ENCODE data around the gene UGT1A4. TPM values are rescaled to one million over a fixed set of nuclear protein-coding genes. Genes with fewer than 3 reads are reported as not detected.

The UGT1A4 gene
- total and polyA plus RNA-seq, 4 donors, result not detected

DNA sequence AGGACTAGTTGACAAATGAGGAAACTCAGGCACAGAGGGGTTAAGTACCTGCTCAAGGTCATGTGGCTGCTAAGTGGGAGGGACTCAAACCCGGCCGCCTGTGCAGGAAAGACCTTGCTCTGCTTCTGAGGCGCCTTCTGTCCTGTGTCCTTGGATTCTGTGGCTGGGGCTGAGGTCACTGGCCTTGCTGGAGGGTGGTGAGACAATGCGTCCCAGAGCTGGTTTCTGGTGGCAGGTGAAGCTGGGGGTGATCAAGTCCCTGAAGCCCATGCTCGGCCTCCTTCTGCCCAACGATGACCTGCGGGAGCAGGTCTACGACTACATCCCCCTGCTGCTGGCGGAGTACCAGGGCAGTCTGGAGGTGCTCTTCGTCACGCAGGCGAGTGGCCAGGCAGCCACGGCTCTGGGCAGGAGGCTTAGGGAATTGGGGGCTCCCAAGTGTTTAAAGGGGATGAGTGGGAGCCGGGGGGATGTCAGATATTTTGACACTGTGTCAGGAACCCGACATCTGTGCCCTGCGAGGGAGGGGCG lies 75.7 kb downstream of the UGT1A4 start:
- H3K27ac ChIP-seq (ENCODE audit: low read depth, low read length), result no peak overlapping the region
- no peak for DNase-seq (ENCODE audit: low read depth in 4 of 6, low spot score in 6 of 6)
- 92% methylated on average over 17 of the region's 17 CpGs for WGBS (ENCODE audit: insufficient coverage)

DNA sequence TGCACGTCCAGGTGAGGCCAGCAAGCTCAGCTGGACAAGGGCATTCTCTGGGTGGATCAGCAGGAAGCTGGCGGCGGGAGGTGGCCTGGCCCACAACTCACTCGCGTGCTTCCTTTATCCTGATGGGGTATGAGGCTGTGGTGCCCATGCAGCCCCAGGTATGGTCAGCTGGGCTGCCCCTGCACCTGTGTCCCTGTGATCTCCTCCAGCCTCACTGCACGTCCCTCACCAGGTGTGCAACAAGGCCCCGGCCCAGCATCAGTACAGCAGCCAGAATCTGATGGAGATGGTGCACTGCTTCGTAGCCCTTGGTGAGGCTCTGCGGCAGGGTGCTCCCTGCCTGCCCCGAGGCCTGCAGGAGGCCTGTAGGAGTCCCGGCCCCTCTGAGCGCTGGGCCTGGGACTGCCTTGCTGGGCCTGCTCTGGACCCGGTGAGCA lies 77.2 kb downstream of the UGT1A4 start:
- WGBS (ENCODE audit: insufficient coverage), result 90% methylated on average over 11 of the region's 13 CpGs
- DNase-seq (ENCODE audit: low read depth in 4 of 6, low spot score in 6 of 6), result no peak
- H3K9me3 ChIP-seq (ENCODE audit: control insufficient read depth, insufficient read depth, low read length), result no peaks in the 10 kb centered on the region

More for the DNA sequence above, 75.7 kb downstream of the UGT1A4 start:
- Histone ChIP-seq H3K4me3 (ENCODE audit: low read depth, low read length) (no peak overlapping the region), H3K36me3 (ENCODE audit: control insufficient read depth, insufficient read depth, low read length) (no peaks in the 10 kb centered on the region), H3K9me3 (ENCODE audit: control insufficient read depth, insufficient read depth, low read length) (no peaks in the 10 kb centered on the region), H3K4me1 (ENCODE audit: control insufficient read depth, insufficient read depth, low read length) (no peaks in the 10 kb centered on the region), H3K27me3 (ENCODE audit: control insufficient read depth, insufficient read depth, low read length) (no peaks in the 10 kb centered on the region)

GRCh38 chr2:233796254-233796653 lies 77.7 kb downstream of the UGT1A4 start:
- no peak for DNase-seq (ENCODE audit: low read depth in 4 of 6, low spot score in 6 of 6)
- H3K4me1 ChIP-seq (ENCODE audit: control insufficient read depth, insufficient read depth, low read length), result no peaks in the 10 kb centered on the region
- WGBS (ENCODE audit: insufficient coverage), result 85% methylated on average over 3 of the region's 9 CpGs
- H3K4me3 ChIP-seq (ENCODE audit: low read depth, low read length), result no peak overlapping the region
- no peaks in the 10 kb centered on the region for H3K36me3 ChIP-seq (ENCODE audit: control insufficient read depth, insufficient read depth, low read length)
- no peaks in the 10 kb centered on the region for H3K27me3 ChIP-seq (ENCODE audit: control insufficient read depth, insufficient read depth, low read length)
- no peaks in the 10 kb centered on the region for H3K9me3 ChIP-seq (ENCODE audit: control insufficient read depth, insufficient read depth, low read length)
- H3K27ac ChIP-seq (ENCODE audit: low read depth, low read length), result no peak overlapping the region

More for the DNA sequence above, 77.2 kb downstream of the UGT1A4 start:
- Histone ChIP-seq H3K4me3 (ENCODE audit: low read depth, low read length) (no peak overlapping the region), H3K27ac (ENCODE audit: low read depth, low read length) (no peak overlapping the region), H3K4me1 (ENCODE audit: control insufficient read depth, insufficient read depth, low read length) (no peaks in the 10 kb centered on the region), H3K36me3 (ENCODE audit: control insufficient read depth, insufficient read depth, low read length) (no peaks in the 10 kb centered on the region), H3K27me3 (ENCODE audit: control insufficient read depth, insufficient read depth, low read length) (no peaks in the 10 kb centered on the region)

DNA sequence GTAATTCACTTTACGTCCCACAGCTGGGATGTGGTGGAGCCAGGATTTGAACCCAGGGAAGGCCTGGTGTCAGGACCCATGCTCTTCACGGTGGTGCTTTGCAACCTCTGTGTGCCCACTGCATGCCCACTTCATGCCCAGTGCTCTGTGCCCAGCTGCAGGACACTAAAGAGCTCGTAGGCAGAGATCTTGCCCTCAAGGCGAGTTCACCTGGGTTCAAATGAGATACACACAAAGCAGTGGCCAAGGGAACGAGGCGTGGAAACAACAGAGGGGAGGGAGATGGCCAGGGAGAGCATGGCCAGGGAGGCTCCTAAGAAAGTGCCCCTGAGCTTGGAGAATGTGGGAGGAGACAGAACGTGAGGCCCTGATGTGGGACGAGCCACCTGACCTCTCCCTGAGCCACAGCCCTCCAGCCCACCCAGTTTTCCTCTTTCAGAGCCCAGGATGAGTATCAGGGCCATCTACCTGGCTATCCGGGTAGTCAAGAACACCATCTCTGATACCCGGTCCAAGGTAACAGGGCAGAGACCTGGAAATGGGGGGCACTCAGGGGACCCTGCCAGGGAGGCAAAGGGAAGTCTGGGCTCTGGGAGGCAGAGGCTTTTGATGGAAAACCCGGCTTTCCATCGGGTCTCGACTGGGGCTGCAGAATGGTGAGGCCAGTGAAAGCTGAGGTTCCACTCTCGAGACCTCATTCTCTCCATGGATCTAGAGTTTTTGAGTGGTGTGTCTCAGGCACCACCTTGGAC lies 80.0 kb downstream of the UGT1A4 start:
- Histone ChIP-seq H3K4me3 (ENCODE audit: low read depth, low read length) (no peak overlapping the region), H3K9me3 (ENCODE audit: control insufficient read depth, insufficient read depth, low read length) (no peaks in the 10 kb centered on the region), H3K27ac (ENCODE audit: low read depth, low read length) (no peak overlapping the region), H3K4me1 (ENCODE audit: control insufficient read depth, insufficient read depth, low read length) (no peaks in the 10 kb centered on the region), H3K27me3 (ENCODE audit: control insufficient read depth, insufficient read depth, low read length) (no peaks in the 10 kb centered on the region), H3K36me3 (ENCODE audit: control insufficient read depth, insufficient read depth, low read length) (no peaks in the 10 kb centered on the region)
- WGBS (ENCODE audit: insufficient coverage), result 85% methylated on average over 14 of the region's 14 CpGs
- no peak for DNase-seq (ENCODE audit: low read depth in 4 of 6, low spot score in 6 of 6)

GRCh38 chr2:233799087-233799665 lies 80.6 kb downstream of the UGT1A4 start:
- no peak overlapping the region for H3K4me3 ChIP-seq (ENCODE audit: low read depth, low read length)
- H3K36me3 ChIP-seq (ENCODE audit: control insufficient read depth, insufficient read depth, low read length), result no peaks in the 10 kb centered on the region
- H3K27ac ChIP-seq (ENCODE audit: low read depth, low read length), result no peak overlapping the region
- no peaks in the 10 kb centered on the region for H3K9me3 ChIP-seq (ENCODE audit: control insufficient read depth, insufficient read depth, low read length)
- DNase-seq (ENCODE audit: low read depth in 4 of 6, low spot score in 6 of 6), result peak in 1 of 6 donors; percentile 9
- no peaks in the 10 kb centered on the region for H3K4me1 ChIP-seq (ENCODE audit: control insufficient read depth, insufficient read depth, low read length)
- no peaks in the 10 kb centered on the region for H3K27me3 ChIP-seq (ENCODE audit: control insufficient read depth, insufficient read depth, low read length)
- 42% methylated on average over 6 of the region's 7 CpGs for WGBS (ENCODE audit: insufficient coverage)

- no peaks in the 10 kb centered on the region for H3K4me1 ChIP-seq (ENCODE audit: control insufficient read depth, insufficient read depth, low read length)
- DNase-seq (ENCODE audit: low read depth in 4 of 6, low spot score in 6 of 6), result no peak
- H3K4me3 ChIP-seq (ENCODE audit: low read depth, low read length), result no peak overlapping the region
- no peaks in the 10 kb centered on the region for H3K36me3 ChIP-seq (ENCODE audit: control insufficient read depth, insufficient read depth, low read length)
- H3K27me3 ChIP-seq (ENCODE audit: control insufficient read depth, insufficient read depth, low read length), result no peaks in the 10 kb centered on the region
- 74% methylated on average over 5 of the region's 5 CpGs for WGBS (ENCODE audit: insufficient coverage)
- H3K9me3 ChIP-seq (ENCODE audit: control insufficient read depth, insufficient read depth, low read length), result no peaks in the 10 kb centered on the region
- no peak overlapping the region for H3K27ac ChIP-seq (ENCODE audit: low read depth, low read length)
Measured at GRCh38 chr2:233799716-233800115, 81.2 kb downstream of the UGT1A4 start.

GRCh38 chr2:233800208-233800607 lies 81.7 kb downstream of the UGT1A4 start:
- 93% methylated on average over 4 of the region's 7 CpGs for WGBS (ENCODE audit: insufficient coverage)
- no peak for DNase-seq (ENCODE audit: low read depth in 4 of 6, low spot score in 6 of 6)
- H3K36me3 ChIP-seq (ENCODE audit: control insufficient read depth, insufficient read depth, low read length), result no peaks in the 10 kb centered on the region
- no peaks in the 10 kb centered on the region for H3K4me1 ChIP-seq (ENCODE audit: control insufficient read depth, insufficient read depth, low read length)
- no peaks in the 10 kb centered on the region for H3K9me3 ChIP-seq (ENCODE audit: control insufficient read depth, insufficient read depth, low read length)
- H3K4me3 ChIP-seq (ENCODE audit: low read depth, low read length), result no peak overlapping the region
- H3K27me3 ChIP-seq (ENCODE audit: control insufficient read depth, insufficient read depth, low read length), result no peaks in the 10 kb centered on the region
- H3K27ac ChIP-seq (ENCODE audit: low read depth, low read length), result no peak overlapping the region

DNA sequence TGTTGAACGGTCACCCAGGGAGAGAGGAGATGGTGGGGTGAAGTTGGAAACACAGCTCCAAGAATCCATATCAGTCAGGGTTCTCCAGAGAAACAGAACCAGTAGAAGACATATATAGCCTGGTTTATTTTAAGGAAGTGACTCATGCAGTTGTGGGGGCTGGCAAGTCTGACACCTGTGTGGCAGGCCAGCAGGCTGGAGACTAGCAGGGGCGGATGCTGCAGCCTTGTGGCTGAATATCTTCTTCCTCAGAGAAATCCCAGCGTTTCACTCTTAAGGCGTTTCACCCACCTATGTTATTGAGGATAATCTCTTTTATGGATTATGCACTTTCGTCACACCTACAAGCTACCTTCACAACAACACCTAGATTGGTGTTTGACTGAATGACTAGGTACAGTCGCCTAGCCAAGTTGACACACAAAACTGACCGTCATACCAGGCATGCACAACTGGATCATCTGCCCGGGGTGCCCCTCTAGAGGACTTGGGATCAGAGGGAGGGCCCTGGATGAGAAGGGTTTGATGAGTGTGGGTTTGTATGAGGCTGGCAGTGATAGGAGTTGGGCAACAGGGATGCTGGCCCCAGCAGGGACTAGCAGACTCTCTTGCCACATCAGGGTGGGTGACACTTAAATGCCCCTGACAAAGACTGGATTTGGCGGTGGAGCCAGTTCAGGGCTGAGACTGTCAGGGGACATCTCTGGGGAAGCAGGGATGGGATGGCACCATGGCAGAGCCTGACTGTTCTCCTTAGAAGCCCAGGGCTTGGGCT lies 83.0 kb downstream of the UGT1A4 start:
- H3K4me3 ChIP-seq (ENCODE audit: low read depth, low read length), result no peak overlapping the region
- DNase-seq (ENCODE audit: low read depth in 4 of 6, low spot score in 6 of 6), result no peak
- no peaks in the 10 kb centered on the region for H3K27me3 ChIP-seq (ENCODE audit: control insufficient read depth, insufficient read depth, low read length)
- H3K36me3 ChIP-seq (ENCODE audit: control insufficient read depth, insufficient read depth, low read length), result no peaks in the 10 kb centered on the region
- WGBS (ENCODE audit: insufficient coverage), result 82% methylated on average over 5 of the region's 9 CpGs
- no peak overlapping the region for H3K27ac ChIP-seq (ENCODE audit: low read depth, low read length)
- H3K4me1 ChIP-seq (ENCODE audit: control insufficient read depth, insufficient read depth, low read length), result no peaks in the 10 kb centered on the region
- no peaks in the 10 kb centered on the region for H3K9me3 ChIP-seq (ENCODE audit: control insufficient read depth, insufficient read depth, low read length)

GRCh38 chr2:233802132-233802815 lies 83.7 kb downstream of the UGT1A4 start:
- H3K4me3 ChIP-seq (ENCODE audit: low read depth, low read length), result no peak overlapping the region
- H3K36me3 ChIP-seq (ENCODE audit: control insufficient read depth, insufficient read depth, low read length), result no peaks in the 10 kb centered on the region
- no peaks in the 10 kb centered on the region for H3K4me1 ChIP-seq (ENCODE audit: control insufficient read depth, insufficient read depth, low read length)
- 67% methylated on average over 1 of the region's 3 CpGs for WGBS (ENCODE audit: insufficient coverage)
- no peak overlapping the region for H3K27ac ChIP-seq (ENCODE audit: low read depth, low read length)
- no peaks in the 10 kb centered on the region for H3K27me3 ChIP-seq (ENCODE audit: control insufficient read depth, insufficient read depth, low read length)
- no peaks in the 10 kb centered on the region for H3K9me3 ChIP-seq (ENCODE audit: control insufficient read depth, insufficient read depth, low read length)
- DNase-seq (ENCODE audit: low read depth in 4 of 6, low spot score in 6 of 6), result no peak

Data from spinal cord (tissue), 10 donors.